NCI-H748 treated with DMSO at 0.1 percent for 48 hours (cell line): Measurements from ENCODE around the gene GALNT18.
A peak's percentile ranks its signal among the peaks of the same experiment; 100 is the strongest.
"Not testable (repeated sequence)": the region's sequence is repeated elsewhere in the genome, so short reads cannot be mapped to it uniquely, and the experiment has no call there.

Experiments
- DNase-seq: peaks from one replicate; lab custom pipeline; 2025; lab: John Stamatoyannopoulos, UW

Gene GALNT18

GRCh38 chr11:11382858-11383532 lies 238.8 kb downstream of the GALNT18 start:
- DNase-seq: peak; percentile 66

GRCh38 chr11:11381471-11382105 lies 240.2 kb downstream of the GALNT18 start:
- no peak for DNase-seq

GRCh38 chr11:11380883-11381282 lies 240.9 kb downstream of the GALNT18 start:
- no peak for DNase-seq

GRCh38 chr11:11380340-11380739 lies 241.5 kb downstream of the GALNT18 start:
- DNase-seq: no peak

GRCh38 chr11:11379661-11380060 lies 242.1 kb downstream of the GALNT18 start:
- no peak for DNase-seq

GRCh38 chr11:11378184-11378940 lies 243.4 kb downstream of the GALNT18 start:
- no peak for DNase-seq

GRCh38 chr11:11374358-11375148 lies 247.3 kb downstream of the GALNT18 start:
- no peak for DNase-seq

GRCh38 chr11:11373934-11374333 lies 247.9 kb downstream of the GALNT18 start:
- no peak for DNase-seq

GRCh38 chr11:11372461-11372860 lies 249.3 kb downstream of the GALNT18 start:
- DNase-seq: no peak

GRCh38 chr11:11370962-11371303 lies 250.9 kb downstream of the GALNT18 start:
- DNase-seq: no peak

GRCh38 chr11:11370255-11370961 lies 251.4 kb downstream of the GALNT18 start:
- DNase-seq: no peak

GRCh38 chr11:11366793-11367192 lies 255.0 kb downstream of the GALNT18 start:
- no peak for DNase-seq

- DNase-seq: no peak
These were observed 258.1 kb downstream of the GALNT18 start for GRCh38 chr11:11363674-11364073.

- DNase-seq: peak; percentile 61
These were observed 262.2 kb downstream of the GALNT18 start for GRCh38 chr11:11359611-11360010.

GRCh38 chr11:11356842-11357241 lies 265.0 kb downstream of the GALNT18 start:
- DNase-seq: no peak

- DNase-seq: not testable (repeated sequence)
These were observed 268.9 kb downstream of the GALNT18 start, which contains the start of gene CSNK2A3 for GRCh38 chr11:11352878-11353277. TSS of gene CSNK2A3 (minus strand) at chr11:11353250. CDS start at chr11:11353119, 131 bp downstream.

GRCh38 chr11:11351851-11352250 lies 270.0 kb downstream of the GALNT18 start:
- DNase-seq: not testable (repeated sequence)

- DNase-seq: no peak
These were observed 270.7 kb downstream of the GALNT18 start for GRCh38 chr11:11351042-11351586.

GRCh38 chr11:11349870-11350337 lies 271.9 kb downstream of the GALNT18 start:
- no peak for DNase-seq

GRCh38 chr11:11349106-11349825 lies 272.5 kb downstream of the GALNT18 start:
- DNase-seq: no peak
